Skeletal muscle satellite cell (primary cell): ENCODE results near the gene CDH23.
A peak's percentile ranks its signal among the peaks of the same experiment; 100 is the strongest.

Source experiments
- H3K27me3 ChIP-seq: 2 replicates; pipeline ENCODE4 v1.7.0; 2013; ENCODE audit warnings: low read length; ENCODE audit not compliant: control insufficient read depth, insufficient read depth
- H3K36me3 ChIP-seq: 2 replicates; pipeline ENCODE4 v1.7.0; 2013; ENCODE audit warnings: mild to moderate bottlenecking, control low read depth, low read length; ENCODE audit not compliant: insufficient read depth
- H3K4me1 ChIP-seq: 2 replicates; pipeline ENCODE4 v1.7.0; 2013; ENCODE audit warnings: low read length; ENCODE audit not compliant: control insufficient read depth, insufficient read depth
- H3K4me2 ChIP-seq: 2 replicates; pipeline ENCODE4 v1.7.0; 2013; ENCODE audit warnings: mild to moderate bottlenecking, low read length
- H3K4me3 ChIP-seq: 2 replicates; pipeline ENCODE4 v1.7.0; 2013; ENCODE audit warnings: low read length
- H3K9ac ChIP-seq: 2 replicates; pipeline ENCODE4 v1.7.0; 2013; ENCODE audit warnings: mild to moderate bottlenecking, low read depth, low read length, moderate library complexity
- H3K9me3 ChIP-seq: replicated peaks from 2 replicates; pipeline ENCODE4 v1.7.0; 2013; ENCODE audit warnings: mild to moderate bottlenecking, control low read depth, low read length

CDH23 gene

DNA sequence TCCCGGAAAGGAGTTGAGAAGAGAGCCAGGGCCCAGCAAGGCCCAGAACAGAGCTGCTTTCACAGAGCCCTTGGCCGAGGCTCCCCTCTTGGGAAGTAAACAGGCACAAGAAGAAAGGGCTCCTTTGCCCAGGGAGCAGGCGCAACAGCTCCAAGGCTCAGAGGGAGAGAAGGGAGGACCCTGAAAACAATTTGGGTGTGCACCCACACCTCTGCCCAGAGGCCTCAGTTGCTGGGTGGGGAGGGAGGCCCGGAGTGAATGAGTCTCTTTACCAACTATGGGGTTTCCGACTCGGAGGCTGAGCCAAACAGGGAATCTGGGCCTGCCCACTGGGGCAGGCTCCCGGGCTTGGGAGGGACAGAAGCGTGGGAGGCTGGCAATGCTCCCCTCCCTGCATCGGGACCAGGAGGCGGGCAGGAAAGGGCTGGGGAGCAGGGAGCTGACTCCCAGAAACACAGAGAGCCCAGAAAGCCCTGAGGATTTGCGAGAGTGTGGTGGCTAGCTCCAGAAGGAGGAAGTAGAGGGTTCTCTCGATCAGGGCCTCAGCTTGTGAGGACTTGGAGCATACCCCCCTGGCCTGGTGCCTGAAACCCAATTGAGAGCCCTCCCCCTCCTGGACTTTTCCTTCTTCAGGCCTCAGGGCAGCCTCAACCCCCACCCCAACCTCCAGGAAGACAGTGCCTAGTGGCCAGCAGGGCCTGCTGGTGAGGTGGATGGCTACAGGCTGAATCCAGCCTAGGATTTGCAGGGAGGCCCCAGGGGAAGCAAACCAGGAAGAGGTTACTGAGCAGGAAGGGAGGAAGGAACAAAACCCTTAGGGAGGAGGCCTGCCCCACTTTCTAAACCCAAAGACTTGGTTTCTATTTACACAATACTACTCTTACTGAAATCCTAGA lies 316.7 kb downstream of the CDH23 start:
- Histone ChIP-seq H3K9me3 (no peaks in the 10 kb centered on the region), H3K4me3 (peak overlapping the region; percentile 19), H3K36me3 (no peaks in the 10 kb centered on the region), H3K27me3 (peaks cover 4% of the 10 kb centered on the region), H3K9ac (peak overlapping the region; percentile 79), H3K4me2 (peak overlapping the region; percentile 73), H3K4me1 (peaks cover 23% of the 10 kb centered on the region)

DNA sequence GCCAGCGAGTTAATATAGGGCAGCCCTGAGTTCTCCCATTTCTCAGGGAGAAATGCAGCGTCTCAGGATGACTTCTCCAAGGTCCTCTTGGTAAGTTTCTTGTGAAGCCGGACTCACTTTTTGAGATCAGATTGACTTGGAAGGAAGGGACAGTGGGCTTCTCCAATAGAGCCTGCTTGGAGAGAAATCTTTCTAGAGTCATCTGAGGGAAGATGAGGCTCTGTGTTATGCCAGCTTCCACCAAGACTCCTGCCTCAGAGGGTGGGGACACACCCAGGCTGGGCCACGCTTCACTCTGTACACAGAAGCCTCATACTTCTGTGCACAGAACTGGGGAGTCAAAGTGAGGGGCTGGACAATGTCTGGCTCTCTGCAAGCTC lies 317.3 kb downstream of the CDH23 start:
- Histone ChIP-seq H3K9me3 (no peaks in the 10 kb centered on the region), H3K4me2 (peak overlapping the region; percentile 73), H3K4me1 (peaks cover 23% of the 10 kb centered on the region), H3K4me3 (no peak overlapping the region), H3K36me3 (no peaks in the 10 kb centered on the region), H3K9ac (peak overlapping the region; percentile 79), H3K27me3 (no peaks in the 10 kb centered on the region)

GRCh38 chr10:71714592-71714991 lies 317.9 kb downstream of the CDH23 start:
- Histone ChIP-seq H3K9me3 (no peaks in the 10 kb centered on the region), H3K4me1 (peaks cover 23% of the 10 kb centered on the region), H3K36me3 (no peaks in the 10 kb centered on the region), H3K4me3 (no peak overlapping the region), H3K9ac (peak overlapping the region; percentile 79), H3K4me2 (no peak overlapping the region), H3K27me3 (peaks cover 5% of the 10 kb centered on the region)

DNA sequence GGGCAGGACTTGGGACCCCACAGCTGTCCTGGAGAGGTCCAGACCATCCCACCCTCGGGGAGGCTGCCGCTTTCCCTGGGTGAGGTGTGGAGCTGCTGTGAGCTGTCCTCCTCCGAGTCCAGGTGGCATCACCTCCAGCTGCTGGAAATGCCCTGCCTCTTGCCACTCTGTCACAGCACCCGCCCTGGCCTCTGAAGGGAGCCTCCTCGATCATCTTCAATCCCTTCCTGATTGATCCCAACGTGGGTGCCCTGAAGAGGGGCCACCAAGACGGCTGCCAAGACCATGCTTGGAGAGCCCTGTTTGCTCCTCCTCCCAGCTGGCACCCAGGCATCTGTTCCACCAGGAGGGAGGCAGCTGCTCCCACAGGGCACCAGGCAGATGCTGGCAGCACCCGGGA lies 318.3 kb downstream of the CDH23 start:
- H3K27me3 ChIP-seq = peaks cover 5% of the 10 kb centered on the region
- H3K4me1 ChIP-seq = peaks cover 23% of the 10 kb centered on the region
- no peaks in the 10 kb centered on the region for H3K36me3 ChIP-seq
- H3K9ac ChIP-seq = no peak overlapping the region
- no peak overlapping the region for H3K4me2 ChIP-seq
- H3K9me3 ChIP-seq = no peaks in the 10 kb centered on the region
- H3K4me3 ChIP-seq = no peak overlapping the region

- no peaks in the 10 kb centered on the region for H3K9me3 ChIP-seq
- no peak overlapping the region for H3K4me3 ChIP-seq
- peaks cover 11% of the 10 kb centered on the region for H3K27me3 ChIP-seq
- H3K4me1 ChIP-seq = peaks cover 23% of the 10 kb centered on the region
- H3K4me2 ChIP-seq = no peak overlapping the region
- no peaks in the 10 kb centered on the region for H3K36me3 ChIP-seq
- no peak overlapping the region for H3K9ac ChIP-seq
Measured at GRCh38 chr10:71715860-71716259, 319.1 kb downstream of the CDH23 start.

GRCh38 chr10:71716426-71716825 lies 319.7 kb downstream of the CDH23 start:
- no peaks in the 10 kb centered on the region for H3K36me3 ChIP-seq

GRCh38 chr10:71717056-71717455 lies 320.3 kb downstream of the CDH23 start:
- H3K4me2 ChIP-seq = no peak overlapping the region
- peaks cover 23% of the 10 kb centered on the region for H3K4me1 ChIP-seq
- no peak overlapping the region for H3K4me3 ChIP-seq
- H3K9me3 ChIP-seq = no peaks in the 10 kb centered on the region
- H3K27me3 ChIP-seq = peaks cover 22% of the 10 kb centered on the region
- H3K36me3 ChIP-seq = no peaks in the 10 kb centered on the region
- no peak overlapping the region for H3K9ac ChIP-seq

More at GRCh38 chr10:71716426-71716825, 319.7 kb downstream of the CDH23 start:
- Histone ChIP-seq H3K4me3 (no peak overlapping the region), H3K27me3 (peaks cover 17% of the 10 kb centered on the region), H3K4me1 (peaks cover 23% of the 10 kb centered on the region), H3K4me2 (no peak overlapping the region), H3K9me3 (no peaks in the 10 kb centered on the region), H3K9ac (no peak overlapping the region)

DNA sequence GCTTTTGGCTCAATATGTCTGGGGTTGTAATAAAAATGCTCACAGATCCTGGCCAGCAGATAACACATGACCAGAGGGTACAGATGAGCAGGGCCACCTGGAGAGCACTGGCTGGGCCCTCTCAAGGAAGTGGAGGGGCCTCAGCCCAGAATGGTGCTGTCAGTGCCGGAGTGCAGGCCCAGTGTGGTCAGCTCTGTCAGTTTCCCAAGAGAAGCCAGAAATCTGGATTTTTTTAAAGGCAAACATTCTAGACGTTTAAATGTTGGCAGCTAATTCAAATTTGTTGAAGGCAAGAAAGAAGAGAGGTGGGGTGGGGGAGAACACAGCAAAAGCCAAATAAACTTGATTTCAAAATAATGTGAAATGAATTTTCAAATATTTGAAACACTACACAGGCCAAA lies 320.8 kb downstream of the CDH23 start:
- Histone ChIP-seq H3K27me3 (peaks cover 27% of the 10 kb centered on the region), H3K36me3 (no peaks in the 10 kb centered on the region), H3K9me3 (no peaks in the 10 kb centered on the region), H3K4me1 (peaks cover 22% of the 10 kb centered on the region), H3K9ac (no peak overlapping the region), H3K4me3 (no peak overlapping the region), H3K4me2 (no peak overlapping the region)

DNA sequence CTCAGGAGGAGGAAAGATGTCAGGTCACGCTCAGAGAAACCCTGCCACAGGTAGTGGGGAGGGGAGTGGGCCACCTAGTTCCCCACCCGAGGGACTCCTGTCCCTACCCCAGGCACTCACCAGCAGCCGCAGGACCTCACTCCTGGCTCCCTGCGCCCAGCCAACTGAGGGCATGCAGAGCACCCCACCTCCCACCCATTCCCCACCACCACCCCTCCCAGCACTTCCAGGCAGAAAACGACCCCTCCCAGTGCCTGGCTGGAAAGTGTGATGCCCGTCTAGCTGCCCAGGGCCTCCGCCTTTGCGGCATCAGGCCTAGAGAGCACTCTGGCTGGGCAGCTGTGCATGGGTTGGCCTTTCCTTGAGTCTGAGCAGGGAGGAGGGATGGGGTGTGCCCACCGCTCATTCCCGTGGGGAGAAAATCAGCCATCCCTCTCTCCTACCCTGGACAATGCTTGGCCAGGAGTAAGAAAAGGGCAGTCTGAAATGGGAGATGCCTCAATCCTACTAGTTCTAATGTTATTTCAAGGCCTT lies 321.5 kb downstream of the CDH23 start:
- H3K4me3 ChIP-seq = no peak overlapping the region
- no peak overlapping the region for H3K9ac ChIP-seq
- H3K9me3 ChIP-seq = no peaks in the 10 kb centered on the region
- peaks cover 15% of the 10 kb centered on the region for H3K4me1 ChIP-seq
- no peaks in the 10 kb centered on the region for H3K36me3 ChIP-seq
- H3K4me2 ChIP-seq = no peak overlapping the region
- peaks cover 27% of the 10 kb centered on the region for H3K27me3 ChIP-seq

- Histone ChIP-seq H3K4me3 (no peak overlapping the region), H3K4me1 (peaks cover 7% of the 10 kb centered on the region), H3K27me3 (peaks cover 27% of the 10 kb centered on the region), H3K9ac (no peak overlapping the region), H3K36me3 (no peaks in the 10 kb centered on the region), H3K9me3 (no peaks in the 10 kb centered on the region), H3K4me2 (no peak overlapping the region)
Measured at GRCh38 chr10:71719042-71719441, 322.3 kb downstream of the CDH23 start.

DNA sequence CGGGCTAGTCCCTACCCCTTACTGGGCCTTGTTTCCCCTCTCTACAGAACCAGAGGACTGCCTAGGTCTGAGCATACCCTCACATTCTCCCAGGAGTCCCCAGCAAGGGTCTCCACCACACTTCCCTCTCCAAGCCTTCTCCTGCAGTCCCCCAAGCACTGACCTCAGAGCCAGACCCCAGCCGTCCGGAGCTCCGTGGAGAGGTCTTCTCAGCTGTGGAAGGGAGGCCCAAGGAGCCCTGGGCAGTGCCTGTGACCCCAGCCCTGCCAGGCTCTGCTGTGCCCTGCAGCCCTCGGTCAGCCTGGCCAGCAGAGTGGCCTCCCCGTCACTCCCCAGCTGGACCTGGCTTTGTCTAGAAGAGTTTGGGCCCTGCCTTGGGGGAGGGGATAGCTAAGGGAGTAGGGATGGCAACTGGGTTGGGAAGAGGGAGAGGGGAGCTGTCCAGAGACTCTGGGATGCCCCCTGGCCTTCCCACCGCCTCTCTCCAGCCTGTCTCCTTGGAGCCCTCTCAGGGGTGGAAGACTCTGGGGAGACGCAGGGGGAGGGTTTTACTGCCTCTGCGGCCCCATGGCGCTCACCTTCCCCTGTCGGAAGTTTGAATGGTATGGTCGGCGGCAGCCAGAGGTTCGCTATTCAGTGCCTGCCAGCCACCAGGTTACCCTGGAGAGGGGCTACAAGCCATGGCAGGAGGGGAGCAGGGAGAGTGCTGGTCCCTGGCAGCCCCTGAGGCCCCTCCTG lies 322.9 kb downstream of the CDH23 start, which contains the start of gene C10orf105:
TSS of gene C10orf105 (minus strand) at position 315 of the 738 bp plus-strand sequence. CDS start 3,441 bp downstream, outside the sequence.
- Histone ChIP-seq H3K9me3 (no peaks in the 10 kb centered on the region), H3K27me3 (peaks cover 27% of the 10 kb centered on the region), H3K36me3 (no peaks in the 10 kb centered on the region), H3K9ac (no peak within 1 kb of the TSS), H3K4me2 (no peak within 1 kb of the TSS), H3K4me3 (no peak within 1 kb of the TSS), H3K4me1 (peaks cover 1% of the 10 kb centered on the region)
